ENCODE results near the gene FAM114A1.

DNA sequence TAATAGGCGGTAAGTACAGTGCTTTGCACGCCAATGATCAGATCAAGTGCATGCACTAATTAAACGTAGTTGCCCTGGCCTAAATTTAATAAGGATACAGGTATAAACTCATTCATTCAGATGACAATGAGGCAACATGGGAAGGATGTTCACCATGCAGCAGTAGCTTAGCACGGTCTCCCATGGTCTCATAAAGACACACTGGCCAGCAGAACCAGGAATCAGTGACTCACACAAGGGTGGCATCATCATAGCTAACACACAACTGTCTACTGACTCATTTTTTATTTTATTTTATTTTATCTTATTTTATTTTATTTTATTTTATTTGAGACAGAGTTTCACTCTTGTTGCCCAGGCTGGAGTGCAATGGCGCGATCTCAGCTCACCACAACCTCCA lies 121.9 kb downstream of the FAM114A1 start:
- TF ChIP-seq, protein P1, sequence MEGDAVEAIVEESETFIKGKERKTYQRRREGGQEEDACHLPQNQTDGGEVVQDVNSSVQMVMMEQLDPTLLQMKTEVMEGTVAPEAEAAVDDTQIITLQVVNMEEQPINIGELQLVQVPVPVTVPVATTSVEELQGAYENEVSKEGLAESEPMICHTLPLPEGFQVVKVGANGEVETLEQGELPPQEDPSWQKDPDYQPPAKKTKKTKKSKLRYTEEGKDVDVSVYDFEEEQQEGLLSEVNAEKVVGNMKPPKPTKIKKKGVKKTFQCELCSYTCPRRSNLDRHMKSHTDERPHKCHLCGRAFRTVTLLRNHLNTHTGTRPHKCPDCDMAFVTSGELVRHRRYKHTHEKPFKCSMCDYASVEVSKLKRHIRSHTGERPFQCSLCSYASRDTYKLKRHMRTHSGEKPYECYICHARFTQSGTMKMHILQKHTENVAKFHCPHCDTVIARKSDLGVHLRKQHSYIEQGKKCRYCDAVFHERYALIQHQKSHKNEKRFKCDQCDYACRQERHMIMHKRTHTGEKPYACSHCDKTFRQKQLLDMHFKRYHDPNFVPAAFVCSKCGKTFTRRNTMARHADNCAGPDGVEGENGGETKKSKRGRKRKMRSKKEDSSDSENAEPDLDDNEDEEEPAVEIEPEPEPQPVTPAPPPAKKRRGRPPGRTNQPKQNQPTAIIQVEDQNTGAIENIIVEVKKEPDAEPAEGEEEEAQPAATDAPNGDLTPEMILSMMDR (IDR thresholded peaks at IDR 0.05; ENCODE audit: low read depth, low read length): no peak
- TF ChIP-seq POLR2A (IDR thresholded peaks at IDR 0.05; ENCODE audit: extremely low read depth, insufficient read length): no peak
